Hematopoietic multipotent progenitor cell treated with erythropoietin and hydrocortisone succinate and interleukin-3 and kit ligand, for 15 days (in vitro differentiated cells): Measurements from ENCODE around the gene HLA-C.
"Not testable (repeated sequence)": the region's sequence is repeated elsewhere in the genome, so short reads cannot be mapped to it uniquely, and the experiment has no call there.

Experiments
- DNase-seq: peaks from one replicate; pipeline ENCODE4 v3.0.0-alpha.2; 2015; ENCODE audit warnings: low spot score

Gene HLA-C

GRCh38 chr6:31270788-31271640 is 878 bp downstream of the HLA-C start:
- peak; percentile 17 for DNase-seq

- DNase-seq = no peak
Measured at GRCh38 chr6:31268836-31269235, 3.1 kb downstream of the HLA-C start.

- no peak for DNase-seq
Measured at GRCh38 chr6:31268369-31268765, 3.5 kb downstream of the HLA-C start.

- no peak for DNase-seq
Measured at GRCh38 chr6:31267651-31268368, 4.1 kb downstream of the HLA-C start.

GRCh38 chr6:31266567-31267360 is 5.1 kb downstream of the HLA-C start:
- DNase-seq = no peak

- no peak for DNase-seq
Measured at GRCh38 chr6:31265926-31266325, 6.0 kb downstream of the HLA-C start.

- not testable (repeated sequence) for DNase-seq
Measured at GRCh38 chr6:31263346-31263933, 8.5 kb downstream of the HLA-C start.

- not testable (repeated sequence) for DNase-seq
Measured at GRCh38 chr6:31259995-31260394, 11.9 kb downstream of the HLA-C start.

GRCh38 chr6:31252625-31253024 is 19.3 kb downstream of the HLA-C start:
- no peak for DNase-seq

- DNase-seq = no peak
Measured at GRCh38 chr6:31251261-31251660, 20.6 kb downstream of the HLA-C start.

- DNase-seq = no peak
Measured at GRCh38 chr6:31249184-31249583, 22.7 kb downstream of the HLA-C start.

- DNase-seq = no peak
Measured at GRCh38 chr6:31247813-31248212, 24.1 kb downstream of the HLA-C start.

GRCh38 chr6:31246051-31246521 is 25.8 kb downstream of the HLA-C start:
- no peak for DNase-seq

- no peak for DNase-seq
Measured at GRCh38 chr6:31243508-31243907, 28.4 kb downstream of the HLA-C start.

- DNase-seq = no peak
Measured at GRCh38 chr6:31239854-31240253, 32.0 kb downstream of the HLA-C start.

GRCh38 chr6:31234101-31234500 is 37.8 kb downstream of the HLA-C start:
- not testable (repeated sequence) for DNase-seq

- no peak for DNase-seq
Measured at GRCh38 chr6:31228476-31228875, 43.4 kb downstream of the HLA-C start.

- DNase-seq = no peak
Measured at GRCh38 chr6:31227143-31227542, 44.7 kb downstream of the HLA-C start.

- no peak for DNase-seq
Measured at GRCh38 chr6:31225735-31226134, 46.2 kb downstream of the HLA-C start.

- DNase-seq = no peak
Measured at GRCh38 chr6:31222496-31222895, 49.4 kb downstream of the HLA-C start.
